HG02798 (cell line): ENCODE data around the gene LONP2.
"Not testable (repeated sequence)": the region's sequence is repeated elsewhere in the genome, so short reads cannot be mapped to it uniquely, and the experiment has no call there.

Source experiments
- ATAC-seq: cut with Tn5 transposase; IDR thresholded peaks from one replicate; pipeline ENCODE4 v1.9.1; 2021; ENCODE audit warnings: mild to moderate bottlenecking; ENCODE audit not compliant: unreplicated experiment, poor library complexity

Gene LONP2

GRCh38 chr16:48282636-48283263 lies 38.6 kb downstream of the LONP2 start:
- ATAC-seq: no peak

GRCh38 chr16:48284772-48285409 lies 40.8 kb downstream of the LONP2 start:
- peak; percentile 81 for ATAC-seq

GRCh38 chr16:48287239-48287638 lies 43.1 kb downstream of the LONP2 start:
- no peak for ATAC-seq

GRCh38 chr16:48291303-48291702 lies 47.2 kb downstream of the LONP2 start:
- no peak for ATAC-seq

GRCh38 chr16:48291754-48292153 lies 47.7 kb downstream of the LONP2 start:
- no peak for ATAC-seq

- no peak for ATAC-seq
These were observed 48.4 kb downstream of the LONP2 start for GRCh38 chr16:48292452-48292851.

DNA sequence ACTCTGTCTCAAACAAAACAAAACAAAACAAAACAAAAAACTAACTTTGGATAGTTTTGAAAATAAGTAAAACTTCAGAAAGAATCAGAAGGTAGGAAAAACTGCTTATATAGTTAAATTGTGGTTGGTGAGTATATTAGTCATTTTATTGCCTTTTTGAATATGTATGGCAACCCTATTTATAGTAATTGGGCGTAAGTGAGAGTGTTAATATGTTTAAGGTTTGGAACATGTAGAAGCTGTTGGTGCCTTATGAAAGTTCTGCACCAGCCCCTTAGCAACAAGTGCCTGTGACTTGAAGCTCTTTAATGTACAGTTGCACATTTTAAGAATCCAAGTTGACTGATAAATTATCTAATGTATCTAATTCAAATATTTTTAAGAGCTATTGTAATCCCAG lies 50.6 kb downstream of the LONP2 start:
- ATAC-seq: no peak

- no peak for ATAC-seq
These were observed 51.6 kb downstream of the LONP2 start for GRCh38 chr16:48295488-48296281.

- no peak for ATAC-seq
These were observed 55.4 kb downstream of the LONP2 start for GRCh38 chr16:48299471-48299870.

DNA sequence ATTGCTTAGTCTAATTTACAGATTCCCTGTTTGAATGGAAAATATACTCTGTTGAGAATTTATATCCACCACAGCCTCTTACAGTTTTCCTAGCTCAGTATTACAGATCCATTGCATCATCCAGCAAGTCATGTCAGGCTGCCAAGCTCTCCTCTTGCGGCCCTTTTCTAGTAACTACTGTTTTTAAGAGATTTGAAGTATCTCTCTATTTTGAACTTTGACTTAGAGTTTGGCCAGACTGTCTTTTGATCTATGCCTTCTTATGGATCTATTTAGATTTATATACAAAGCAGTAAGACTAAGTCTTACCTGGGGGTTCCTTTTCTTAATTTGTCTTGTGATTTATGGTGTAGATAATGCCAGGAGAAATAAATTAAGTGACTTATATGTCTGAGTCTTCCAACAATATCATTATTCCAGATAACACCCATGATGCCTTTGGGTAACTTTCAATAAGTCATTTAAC lies 56.3 kb downstream of the LONP2 start:
- no peak for ATAC-seq

DNA sequence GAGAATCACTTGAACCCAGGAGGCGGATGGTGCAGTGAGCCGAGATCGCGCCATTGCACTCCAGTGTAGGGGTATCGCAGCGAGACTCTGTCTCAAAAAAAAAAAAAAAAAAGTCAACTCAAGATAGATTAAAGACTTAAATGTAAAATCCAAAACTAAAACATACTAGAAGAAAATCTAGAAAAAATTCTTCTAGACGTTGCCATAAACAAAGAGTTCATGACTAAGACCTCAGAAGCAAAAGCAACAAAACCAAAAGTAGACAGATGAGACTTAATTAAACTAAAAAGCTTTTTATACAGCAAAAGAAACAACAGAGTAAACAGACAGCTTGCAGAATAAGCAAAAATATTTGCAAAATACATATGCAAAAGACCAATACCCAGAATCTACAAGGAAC lies 64.4 kb downstream of the LONP2 start:
- ATAC-seq: no peak

GRCh38 chr16:48310908-48311641 lies 67.0 kb downstream of the LONP2 start:
- no peak for ATAC-seq

DNA sequence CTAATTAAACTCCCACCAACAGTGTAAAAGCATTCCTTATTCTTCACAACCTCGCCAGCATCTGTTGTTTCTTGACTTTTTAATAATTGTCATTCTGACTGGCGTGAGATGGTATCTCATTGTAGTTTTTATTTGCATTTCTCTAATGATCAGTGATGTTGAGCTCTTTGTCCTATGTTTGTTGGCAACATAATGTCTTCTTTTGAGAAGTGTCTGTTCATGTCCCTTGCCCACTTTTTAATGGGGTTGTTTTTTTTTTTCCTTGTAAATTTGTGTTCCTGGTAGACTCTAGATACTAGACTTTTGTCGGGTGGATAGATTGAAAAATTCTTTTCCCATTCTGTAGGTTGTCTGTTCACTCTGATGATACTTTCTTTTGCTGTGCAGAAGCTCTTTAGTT lies 69.8 kb downstream of the LONP2 start:
- not testable (repeated sequence) for ATAC-seq

DNA sequence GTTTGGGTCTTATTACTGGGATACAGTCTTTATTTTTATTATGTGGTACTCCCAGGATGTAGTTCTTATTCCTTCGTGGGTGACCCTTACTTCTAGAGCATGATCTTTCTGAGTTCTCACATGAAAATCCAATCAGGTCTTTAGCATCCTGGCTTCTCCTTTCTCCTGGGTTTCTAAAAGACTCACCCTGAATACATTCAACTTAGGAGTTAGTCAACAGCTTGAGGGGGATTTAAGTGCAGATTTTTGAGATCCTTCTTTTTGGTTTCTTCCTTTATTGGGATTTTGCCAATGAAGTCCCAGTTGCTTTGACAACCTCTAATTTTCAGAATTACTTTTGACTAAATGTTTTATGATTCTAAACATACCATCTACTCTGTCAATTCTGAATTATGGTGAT lies 72.9 kb downstream of the LONP2 start:
- ATAC-seq: no peak

DNA sequence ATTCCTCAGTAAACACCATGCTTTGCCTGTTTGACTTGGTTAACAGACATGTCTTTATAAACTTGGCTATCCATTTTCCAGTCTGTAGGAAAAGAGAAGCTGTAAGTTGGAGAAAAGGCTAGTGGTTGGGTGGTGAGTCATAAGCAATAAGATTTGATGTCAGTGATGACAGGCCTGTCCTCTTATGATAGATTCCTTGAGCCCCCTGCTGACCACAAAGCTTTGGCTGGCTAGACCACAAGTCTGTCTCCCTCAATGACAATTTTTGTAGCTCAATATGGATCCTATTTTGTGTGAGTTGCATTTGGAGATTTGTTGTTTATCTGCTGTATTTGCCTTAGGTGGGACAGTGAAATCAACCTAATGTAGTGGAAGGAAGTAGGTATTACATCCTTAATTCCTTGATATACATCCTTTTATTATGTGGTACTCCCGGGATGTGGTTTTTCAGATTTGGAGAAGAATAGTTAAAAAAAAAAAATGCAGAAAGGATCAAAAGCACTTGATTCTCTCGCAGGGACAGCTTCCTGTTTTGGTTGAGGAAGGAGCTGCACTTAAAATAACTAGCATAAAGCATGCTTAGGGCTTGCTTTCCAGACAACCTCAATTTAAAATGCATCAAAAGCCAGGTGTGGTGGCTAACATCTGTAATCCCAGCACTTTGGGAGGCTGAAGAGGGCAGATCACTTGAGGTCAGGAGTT lies 73.7 kb downstream of the LONP2 start:
- ATAC-seq: no peak

GRCh38 chr16:48318630-48319029 lies 74.5 kb downstream of the LONP2 start:
- no peak for ATAC-seq

- ATAC-seq: no peak
These were observed 77.4 kb downstream of the LONP2 start for GRCh38 chr16:48321317-48322036.

GRCh38 chr16:48323783-48324775 lies 80.0 kb downstream of the LONP2 start:
- ATAC-seq: no peak
